CD4-positive, alpha-beta T cell treated with Interleukin-4 for 1 hour (primary cell): ENCODE results near the gene SRGAP2C.
A peak's percentile ranks its signal among the peaks of the same experiment; 100 is the strongest.
"Not testable (repeated sequence)": the region's sequence is repeated elsewhere in the genome, so short reads cannot be mapped to it uniquely, and the experiment has no call there.

Experiments
- DNase-seq, 2 donors: peaks; one replicate each; pipeline ENCODE4 v3.0.0-alpha.2; 2020 to 2022

The SRGAP2C gene

DNA sequence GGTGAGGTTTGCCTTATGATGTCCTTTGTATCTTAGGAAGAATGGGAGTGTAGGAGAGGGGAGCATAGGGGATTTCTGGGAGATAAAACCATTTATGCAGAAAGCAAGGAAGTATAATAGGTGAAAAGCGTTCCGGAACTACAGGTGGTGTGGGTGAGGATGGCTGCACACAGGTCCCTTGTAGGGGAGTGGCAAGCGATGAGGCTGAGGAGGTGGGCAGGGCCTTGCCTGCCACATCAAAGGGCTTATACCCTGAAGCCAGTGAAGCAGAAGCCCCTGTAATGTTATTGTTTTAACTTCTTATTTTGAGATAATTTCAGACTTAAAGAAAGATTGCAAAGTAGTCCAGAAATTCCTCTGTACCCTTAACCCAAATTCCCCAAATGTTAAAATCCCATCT lies 159.6 kb downstream of the SRGAP2C start:
- not testable (repeated sequence) for DNase-seq

DNA sequence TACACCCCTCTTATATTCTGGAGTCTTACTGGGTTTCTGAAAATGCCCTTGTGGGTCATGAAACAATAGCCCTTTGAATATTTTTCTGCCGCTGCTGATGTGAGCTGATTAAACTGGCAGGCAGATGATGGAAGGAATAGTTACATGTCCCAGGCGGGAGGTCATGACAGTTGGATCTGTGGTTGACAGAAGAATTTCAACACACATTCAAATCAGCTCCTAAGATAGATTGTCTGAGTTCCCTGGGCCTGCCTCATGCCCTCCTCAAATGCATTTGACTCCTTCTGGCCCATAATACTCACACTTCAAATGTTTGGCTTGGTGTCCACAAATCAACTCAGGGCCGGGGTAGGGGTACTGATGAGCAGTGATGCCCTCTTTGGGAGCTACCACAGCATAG lies 161.9 kb downstream of the SRGAP2C start:
- DNase-seq: not testable (repeated sequence)

DNA sequence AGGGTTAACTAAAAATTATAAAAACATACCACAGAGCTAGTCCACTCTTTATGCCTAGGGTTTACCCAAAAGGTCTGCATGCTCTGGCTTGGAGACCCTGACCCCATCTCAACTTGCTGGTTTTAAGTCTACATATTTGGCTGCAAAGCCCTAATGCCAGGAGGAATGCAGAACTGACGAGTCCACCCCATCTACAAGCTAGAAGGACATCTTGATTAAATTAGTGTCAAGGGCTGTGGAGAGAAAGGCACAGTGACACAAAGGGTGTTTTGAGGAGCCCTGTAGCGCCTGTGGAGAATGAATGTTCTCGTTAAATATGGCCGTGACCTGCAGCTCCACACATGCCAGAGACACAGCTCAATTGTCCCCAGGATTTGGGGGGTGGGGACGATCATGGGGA lies 162.7 kb downstream of the SRGAP2C start:
- DNase-seq: not testable (repeated sequence)

DNA sequence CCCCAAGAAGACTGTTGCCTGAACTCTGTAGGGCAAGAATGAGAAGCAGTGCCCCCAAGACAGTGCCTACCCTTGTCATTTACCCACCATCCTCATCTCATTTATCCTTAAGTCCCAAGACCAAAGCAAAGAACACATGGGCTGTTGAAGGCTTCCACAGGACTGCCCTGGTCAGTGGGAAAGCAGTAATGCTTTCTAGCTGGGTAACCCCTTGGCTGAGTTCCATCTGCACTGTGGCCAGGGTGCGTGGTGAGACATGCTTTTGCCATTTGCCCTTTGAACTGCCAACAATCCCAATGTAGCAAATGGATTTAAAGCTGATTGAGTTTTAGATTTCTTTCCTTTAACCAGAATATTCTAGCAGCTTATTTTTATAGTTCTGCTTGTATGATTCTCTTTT lies 163.3 kb downstream of the SRGAP2C start:
- DNase-seq: not testable (repeated sequence)

DNA sequence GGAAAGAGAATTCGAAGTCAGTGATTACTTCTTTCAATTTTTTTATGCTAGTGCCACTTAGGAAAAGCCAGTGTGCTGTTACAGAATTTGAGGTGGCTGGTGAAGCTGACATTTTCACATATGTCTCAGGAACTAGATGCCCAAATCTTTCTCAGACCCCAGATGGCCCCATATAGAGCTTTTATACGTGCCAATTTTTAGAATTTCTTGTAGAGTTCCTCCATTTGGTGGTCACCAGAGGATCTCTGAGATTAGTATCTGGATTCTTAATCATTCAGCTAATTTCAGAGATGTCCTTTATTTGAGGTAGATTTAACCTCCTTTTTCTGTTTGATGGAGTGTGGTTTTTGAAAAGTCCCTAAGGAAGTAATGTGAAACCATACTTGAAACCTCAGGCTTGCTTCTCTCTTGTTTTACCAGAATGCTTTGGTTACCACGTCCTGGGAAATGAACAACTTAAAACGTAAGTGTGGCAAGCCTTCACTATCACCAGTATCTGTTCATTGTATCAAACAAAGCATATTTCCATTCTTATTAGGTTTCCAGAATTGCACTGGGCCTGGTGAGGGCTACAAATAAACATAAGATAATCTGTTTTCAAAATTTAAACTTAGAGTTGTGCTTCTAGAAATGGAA lies 164.7 kb downstream of the SRGAP2C start:
- not testable (repeated sequence) for DNase-seq

DNA sequence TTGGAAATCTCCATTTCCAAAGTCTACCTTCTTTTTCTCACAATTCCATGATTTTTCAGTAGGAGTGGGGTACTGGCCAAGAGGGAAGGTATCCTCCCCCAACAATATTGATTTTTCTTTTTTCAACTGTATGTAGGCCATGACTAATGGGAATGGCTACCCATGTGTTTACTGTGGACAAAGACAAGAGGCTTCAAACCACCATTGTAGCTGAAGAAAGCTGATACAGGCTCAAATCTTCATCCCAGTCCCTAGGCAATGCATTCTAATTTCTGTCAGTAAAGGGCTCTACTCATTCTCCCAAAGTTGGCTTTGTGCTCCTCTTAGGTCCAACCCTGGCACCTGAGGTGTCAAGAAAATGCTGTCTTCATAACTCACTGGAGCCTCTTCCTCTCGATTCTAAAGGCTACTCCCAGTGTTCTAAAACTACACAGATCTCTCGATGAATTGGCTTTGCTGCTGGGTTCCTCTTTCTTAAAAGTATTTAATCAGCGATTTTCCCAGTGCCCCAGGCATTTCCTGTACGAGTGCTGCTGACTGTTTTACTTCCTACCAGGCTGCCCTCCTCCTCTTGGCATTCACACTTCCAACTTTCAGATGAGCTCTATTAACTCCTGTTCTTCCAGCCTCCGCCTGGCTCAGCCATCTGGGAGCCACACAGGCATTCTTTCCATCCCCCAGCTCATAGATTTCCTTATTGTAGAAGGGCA lies 171.1 kb downstream of the SRGAP2C start:
- not testable (repeated sequence) for DNase-seq

DNA sequence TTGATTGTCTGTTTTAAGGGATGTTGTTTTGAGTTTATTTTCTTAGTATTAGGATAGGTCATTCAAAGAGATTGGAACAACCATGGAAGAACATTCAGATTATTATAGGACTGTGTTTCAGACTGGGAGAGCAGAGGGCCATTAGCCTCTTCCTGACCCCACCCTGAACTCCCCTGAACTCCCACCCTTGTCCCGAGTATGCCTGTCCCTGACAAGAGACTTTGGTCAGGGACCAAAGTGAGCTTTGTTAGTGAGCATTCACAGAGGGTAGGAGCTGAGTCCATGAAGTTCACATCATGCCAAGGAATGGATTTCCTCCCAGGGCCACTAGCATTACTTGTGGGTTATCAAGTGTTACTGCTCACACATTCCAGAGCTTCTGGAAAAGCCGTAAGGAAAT lies 172.0 kb downstream of the SRGAP2C start:
- DNase-seq: not testable (repeated sequence)

DNA sequence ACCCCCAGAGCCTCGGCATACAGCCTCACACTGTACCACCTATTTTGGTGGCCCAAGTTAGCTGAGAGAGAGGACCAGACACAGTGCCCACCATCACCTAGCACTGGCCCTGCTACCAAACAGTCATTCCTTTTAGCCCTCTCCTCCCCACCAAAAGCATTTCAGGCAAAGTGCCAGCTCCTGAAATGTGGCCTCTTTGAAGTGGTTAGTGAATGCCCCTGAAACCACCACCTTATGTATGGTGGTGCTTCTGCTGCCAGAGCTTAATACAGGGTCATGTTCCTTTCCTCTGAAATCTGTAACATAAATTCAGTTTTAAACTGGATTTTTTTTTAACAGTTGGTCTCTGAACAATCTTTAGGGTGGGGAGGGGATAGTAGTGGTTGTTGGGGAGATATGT lies 175.8 kb downstream of the SRGAP2C start:
- not testable (repeated sequence) for DNase-seq

DNA sequence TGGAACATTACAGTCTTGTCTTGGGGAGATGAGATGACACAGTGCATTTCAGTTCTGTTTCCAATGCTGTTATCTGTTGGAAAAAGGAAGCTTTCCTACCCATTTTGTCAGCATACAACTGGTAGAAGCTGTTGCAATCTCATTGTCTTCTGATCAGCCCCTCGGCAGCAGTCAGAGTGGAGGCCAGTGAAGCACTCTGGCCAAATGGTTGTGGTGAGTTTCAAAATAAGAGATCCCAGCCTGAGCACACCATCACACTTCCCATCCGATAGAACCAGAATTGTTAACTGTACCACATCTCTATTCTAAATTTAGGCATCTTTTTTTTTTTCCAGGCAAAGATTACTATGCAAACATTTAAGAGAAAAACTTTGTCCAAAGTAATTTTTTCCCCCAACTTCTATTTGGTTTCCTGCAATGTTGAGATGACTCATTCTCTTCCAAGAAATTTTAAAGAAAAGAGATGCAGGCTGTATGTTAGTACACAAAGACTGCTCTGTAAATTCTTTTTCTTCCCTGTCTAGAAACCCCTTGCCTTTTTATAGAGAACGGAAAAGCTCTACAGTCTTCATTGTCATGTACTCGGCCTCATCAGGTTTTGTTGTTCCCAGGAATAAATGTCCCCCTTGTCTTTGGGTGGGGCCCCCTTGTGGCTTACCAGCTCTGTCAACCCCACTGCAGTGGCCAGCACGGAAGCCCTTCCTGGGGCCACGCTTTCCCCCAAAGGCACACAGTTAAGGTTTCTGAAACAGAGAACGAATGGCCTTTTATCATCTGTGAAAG lies 176.9 kb downstream of the SRGAP2C start:
- DNase-seq: not testable (repeated sequence)

DNA sequence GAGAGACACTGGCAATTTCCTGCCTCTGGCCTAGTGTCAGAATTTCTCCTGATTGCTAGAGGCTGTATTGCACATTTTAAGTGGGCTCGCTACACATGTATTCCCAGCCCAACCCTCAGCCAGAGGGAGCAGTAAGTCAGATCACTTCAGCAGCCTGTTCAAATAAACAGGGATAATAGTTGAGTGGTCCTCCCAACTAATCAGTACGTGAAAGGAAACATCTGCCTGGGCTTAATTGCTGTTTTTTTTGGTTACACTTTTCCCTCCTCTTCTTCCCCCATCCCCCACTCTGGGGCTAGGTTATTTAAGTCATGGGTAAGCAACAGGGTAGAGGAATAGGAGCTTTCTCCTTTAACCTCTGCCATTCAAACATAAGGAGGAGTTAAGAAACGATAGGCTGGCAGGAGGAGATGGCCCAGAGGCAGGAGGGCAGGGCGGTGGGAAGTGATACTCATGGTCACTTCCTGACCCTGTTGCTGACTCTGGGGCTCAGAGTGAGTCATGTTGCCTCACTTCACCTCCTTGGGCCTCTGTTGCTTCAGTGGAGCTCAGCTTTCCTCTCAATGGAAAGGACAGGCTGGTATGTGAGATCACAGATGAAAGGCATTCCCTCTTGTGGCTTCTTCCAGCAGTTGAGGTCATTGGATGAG lies 177.6 kb downstream of the SRGAP2C start:
- peak; percentile 3 to 64 for DNase-seq

DNA sequence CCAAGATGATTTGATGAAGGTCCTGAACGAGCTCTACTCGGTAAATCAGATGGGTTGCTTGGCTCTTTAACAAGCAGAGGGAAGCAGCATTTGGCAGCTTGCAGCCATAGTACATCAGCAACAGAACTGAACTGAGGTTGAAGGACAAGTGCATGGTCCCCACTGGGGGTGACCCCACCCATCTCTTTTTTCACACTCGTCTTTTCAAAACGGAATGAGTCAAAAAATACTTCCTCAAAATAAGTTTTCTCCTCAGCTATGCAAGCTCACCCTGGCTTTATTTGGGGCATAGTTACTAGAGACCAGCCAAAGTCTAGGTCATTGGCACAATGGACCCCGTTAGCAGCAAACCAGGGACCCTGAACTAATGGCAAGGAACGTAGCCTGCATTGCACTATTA lies 180.5 kb downstream of the SRGAP2C start:
- DNase-seq: not testable (repeated sequence)

DNA sequence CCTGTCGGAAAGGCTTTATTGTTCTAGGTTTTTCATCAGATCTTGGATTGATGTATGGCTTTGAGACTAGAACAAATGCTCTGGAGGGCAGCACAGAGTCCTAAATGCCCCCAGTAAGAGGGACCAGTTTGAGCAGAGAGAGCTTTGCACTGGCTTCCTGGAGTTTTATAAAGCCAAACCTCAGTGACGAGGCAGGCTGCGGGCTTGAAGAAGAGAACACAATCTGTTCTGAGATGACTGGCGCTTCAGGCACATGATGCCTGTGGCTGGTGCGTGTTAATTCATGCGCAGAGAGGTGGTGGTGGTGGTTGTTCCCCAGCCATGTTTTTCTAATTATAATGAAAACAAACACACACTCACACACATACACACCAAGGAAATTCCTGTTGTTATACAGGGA lies 180.9 kb downstream of the SRGAP2C start:
- DNase-seq: peak; percentile 56 to 70

DNA sequence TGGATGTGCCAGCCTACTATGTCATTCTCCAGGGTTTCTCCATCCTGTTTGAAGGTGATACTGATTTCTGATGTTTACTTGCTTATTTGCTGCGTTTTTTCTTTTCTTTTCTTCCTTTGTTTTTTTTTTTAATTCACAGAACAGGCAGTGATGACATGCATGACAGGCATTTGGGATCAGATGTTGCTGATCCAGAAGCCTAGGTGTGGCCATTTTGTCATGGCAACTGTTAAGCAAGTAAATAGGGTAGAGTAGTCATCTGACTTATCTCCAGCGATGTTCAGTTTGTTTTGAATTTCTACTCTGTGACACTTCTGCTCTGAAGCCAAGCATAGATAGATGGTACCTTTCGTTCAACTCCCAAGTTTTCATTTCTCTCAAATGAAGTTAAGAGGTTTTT lies 181.4 kb downstream of the SRGAP2C start:
- DNase-seq: not testable (repeated sequence)

DNA sequence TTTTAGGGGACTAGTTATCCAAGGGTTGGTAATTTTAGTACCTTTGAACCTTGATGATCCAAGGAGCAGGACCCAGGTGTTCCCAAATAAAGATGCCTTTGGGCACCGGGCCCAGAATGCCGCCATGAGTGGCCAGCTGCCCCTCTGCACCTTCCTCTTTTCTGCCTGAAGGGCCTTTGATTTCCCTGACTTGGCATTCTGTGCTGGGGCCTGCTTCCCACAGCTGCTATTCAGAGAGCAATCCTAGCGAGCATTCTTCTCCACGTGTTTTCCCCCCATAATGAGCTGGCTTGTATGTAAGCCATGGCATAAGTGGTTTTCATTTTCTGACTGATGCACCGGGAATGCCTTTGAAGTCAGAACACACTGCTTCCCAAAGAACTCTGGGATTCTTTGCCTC lies 184.1 kb downstream of the SRGAP2C start:
- DNase-seq: not testable (repeated sequence)

DNA sequence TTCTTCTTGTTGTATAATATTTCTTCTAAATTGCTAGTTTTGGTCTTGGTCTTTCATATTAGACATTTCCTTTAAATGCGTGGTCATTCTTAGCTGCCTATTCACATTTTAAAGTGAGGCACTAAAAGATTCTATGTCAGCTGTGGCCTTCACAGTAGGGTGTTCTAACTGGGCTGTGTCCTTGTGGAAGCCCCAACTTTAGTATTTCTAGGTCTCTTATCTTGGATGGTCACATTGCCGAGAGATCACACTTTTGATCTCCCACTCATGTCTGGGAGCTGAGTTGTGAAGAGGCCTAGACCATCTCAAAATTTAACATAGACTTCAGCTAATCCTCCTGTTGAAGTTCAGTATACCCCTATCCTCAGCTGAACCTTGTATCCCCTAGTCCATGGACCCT lies 185.2 kb downstream of the SRGAP2C start:
- DNase-seq: not testable (repeated sequence)

DNA sequence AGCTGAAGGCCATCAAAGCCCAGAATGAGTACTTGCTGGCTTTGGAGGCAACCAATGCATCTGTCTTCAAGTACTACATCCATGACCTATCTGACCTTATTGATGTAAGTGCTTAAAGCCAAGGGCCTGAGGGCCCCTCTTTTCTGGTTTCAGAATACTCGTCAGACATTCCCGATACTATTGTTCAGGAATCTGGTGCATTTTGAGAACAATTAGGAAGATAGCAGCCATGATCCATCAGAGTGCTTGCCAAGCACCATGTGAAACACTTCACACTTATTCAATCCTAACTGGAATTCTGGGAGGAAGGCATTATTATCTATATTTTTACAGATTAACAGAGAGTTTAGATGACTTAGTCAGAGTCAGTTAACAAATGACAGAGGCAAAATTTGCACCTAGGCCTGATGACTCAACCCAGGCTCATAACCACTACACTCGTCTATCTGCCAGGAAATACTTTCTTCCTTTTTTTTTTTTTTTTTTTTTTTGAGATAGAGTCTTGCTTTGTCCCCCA lies 190.1 kb downstream of the SRGAP2C start:
- not testable (repeated sequence) for DNase-seq

DNA sequence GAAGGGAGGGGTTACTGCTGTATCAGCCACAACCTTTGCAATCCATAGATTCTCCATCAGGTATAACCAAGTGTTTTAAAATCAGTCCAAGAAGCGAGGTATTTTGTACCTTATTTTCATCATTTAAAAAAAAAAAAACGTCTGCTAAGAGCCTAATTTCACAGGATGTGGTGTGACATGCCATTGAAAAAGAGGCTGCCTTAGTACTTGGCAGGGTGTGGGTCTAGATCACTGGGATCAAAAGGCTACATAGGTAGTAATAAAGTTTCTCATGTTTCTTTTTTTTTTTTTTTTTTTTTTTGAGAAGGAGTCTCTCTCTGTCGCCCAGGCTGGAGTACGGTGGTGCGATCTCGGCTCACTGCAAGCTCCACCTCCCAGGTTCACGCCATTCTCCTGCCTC lies 192.2 kb downstream of the SRGAP2C start:
- DNase-seq: not testable (repeated sequence)

DNA sequence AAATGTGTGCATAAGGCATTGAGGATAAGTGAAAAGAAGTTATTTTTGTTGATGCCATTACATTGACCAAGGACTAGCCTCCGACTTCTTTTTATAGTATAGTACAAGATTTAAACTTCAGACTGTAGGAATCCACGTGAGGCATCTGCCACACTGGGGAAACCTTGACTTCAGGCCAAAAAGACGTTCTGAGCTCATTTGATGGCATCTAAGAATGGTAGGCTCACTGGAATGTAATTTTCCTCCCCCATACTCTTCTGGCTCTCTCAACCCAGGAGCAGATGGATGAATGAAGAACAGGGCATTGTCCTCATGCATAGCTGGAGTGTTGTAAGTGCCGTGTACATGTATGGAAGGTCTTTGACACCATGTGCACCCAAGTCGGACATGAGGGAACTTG lies 194.0 kb downstream of the SRGAP2C start:
- DNase-seq: not testable (repeated sequence)

DNA sequence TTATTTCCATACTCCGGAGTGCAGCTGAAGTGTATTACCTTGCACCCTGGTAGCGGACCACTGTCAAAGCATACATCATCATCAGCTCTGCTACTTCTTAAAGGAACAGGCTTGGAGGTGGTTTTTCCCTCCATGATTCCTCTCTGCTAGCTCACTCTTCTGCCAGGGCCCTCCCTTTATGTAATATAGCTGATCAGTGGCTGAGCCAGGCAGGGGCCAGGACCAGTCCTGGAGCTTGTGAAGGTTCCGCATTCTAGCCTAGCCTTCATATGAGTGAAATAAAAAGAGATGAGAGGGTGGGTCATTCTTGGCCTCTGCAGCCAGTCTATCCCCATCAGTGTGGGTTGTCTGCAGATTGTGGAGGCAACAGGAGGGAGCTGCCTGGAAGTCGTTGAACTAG lies 200.0 kb downstream of the SRGAP2C start:
- not testable (repeated sequence) for DNase-seq

DNA sequence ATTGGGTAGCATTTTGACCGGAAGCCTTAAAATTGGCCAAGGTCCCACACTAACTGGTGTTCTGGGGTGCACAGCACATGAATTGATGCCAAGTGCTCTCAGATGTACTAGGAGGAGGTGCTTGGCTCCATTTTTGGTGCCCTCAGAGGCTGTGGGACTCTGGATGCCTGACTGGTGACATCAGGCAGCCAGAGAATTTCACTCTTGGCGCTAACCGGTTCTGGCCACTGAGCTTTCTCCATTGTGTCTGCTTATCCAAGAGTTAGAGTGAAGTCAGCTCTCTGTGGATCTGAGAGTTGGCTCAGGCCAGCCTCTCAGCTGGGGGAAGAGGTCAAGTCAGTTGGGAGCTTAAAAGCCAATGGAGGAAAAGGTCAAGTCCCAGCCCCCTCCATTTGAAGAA lies 200.4 kb downstream of the SRGAP2C start:
- DNase-seq: not testable (repeated sequence)

DNA sequence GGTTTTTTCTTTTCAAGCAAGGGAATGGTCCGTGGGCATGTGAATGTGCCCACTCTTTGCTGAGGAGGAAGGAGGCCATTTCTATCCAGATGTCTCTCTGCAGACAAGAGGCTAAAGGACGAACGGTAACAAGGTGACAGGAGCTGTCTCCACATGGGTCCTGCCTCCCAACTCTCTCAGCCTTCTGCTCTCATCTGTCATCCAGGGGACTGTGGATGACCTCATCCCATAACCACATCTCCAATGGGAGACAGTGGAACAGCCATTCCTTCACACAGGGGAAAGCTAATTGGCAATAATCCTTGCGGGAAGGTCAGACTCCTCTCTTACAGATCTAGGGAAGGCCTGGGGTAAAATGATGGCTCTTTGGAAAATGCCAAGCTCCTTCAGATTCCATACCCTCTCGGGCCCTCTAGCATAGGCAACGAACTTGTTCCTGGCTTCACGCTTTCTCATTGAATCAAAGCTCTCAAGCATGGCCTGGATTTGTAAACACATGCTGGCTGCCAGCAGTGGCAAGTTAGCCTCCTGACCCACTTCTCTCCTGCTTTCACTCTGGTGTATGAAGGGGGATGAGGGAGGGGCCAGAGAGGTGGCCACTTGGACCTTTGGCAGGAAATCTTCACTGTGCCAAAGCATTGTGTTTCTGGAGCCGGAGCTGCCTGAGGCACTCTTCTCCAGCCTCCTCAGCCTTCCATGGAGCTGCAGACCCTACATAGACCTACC lies 201.0 kb downstream of the SRGAP2C start:
- not testable (repeated sequence) for DNase-seq

DNA sequence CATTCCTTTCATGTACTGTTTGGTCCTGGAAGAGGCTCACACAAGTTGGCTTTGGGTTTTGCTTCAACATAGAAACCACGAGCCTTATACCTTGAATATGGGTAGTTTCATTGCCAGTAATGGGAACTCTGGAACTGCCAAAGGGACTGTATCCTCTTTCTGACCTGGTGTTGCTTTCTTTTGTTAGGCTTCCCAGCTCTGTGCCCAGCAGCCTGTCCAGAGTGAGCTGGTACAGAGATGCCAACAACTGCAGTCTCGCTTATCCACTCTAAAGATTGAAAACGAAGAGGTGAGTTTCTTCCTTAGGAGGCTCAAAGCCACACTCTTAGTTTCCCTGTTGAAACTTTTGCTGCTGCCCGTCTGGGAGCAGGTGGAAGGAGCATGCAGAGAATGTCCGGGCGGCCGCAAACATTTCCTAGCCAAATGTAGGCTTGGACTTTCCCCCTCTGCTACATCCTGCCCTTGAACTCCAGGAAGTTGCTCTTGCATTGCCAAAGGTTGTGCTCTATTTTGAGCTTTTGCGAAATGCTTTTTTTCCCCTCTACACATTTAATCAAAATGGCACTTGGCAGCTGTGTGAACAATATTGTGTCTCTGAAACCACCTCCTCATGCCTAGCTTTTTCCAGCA lies 201.7 kb downstream of the SRGAP2C start:
- DNase-seq: not testable (repeated sequence)
